KOPT-K1 (cell line): ENCODE results near the gene TSPAN5.
"Not testable (repeated sequence)": the region's sequence is repeated elsewhere in the genome, so short reads cannot be mapped to it uniquely, and the experiment has no call there.

Source experiments
- H3K27ac ChIP-seq: fragments of 200-600 bp; sonication (generic); 2 replicates; pipeline ENCODE4 v1.5.1; 2016; ENCODE audit warnings: antibody characterized with exemption, mild to moderate bottlenecking, low read depth, low read length; ENCODE audit not compliant: poor library complexity, severe bottlenecking
- H3K36me3 ChIP-seq: fragments of 200-600 bp; sonication (generic); 2 replicates; pipeline ENCODE4 v1.5.1; 2017; ENCODE audit warnings: antibody characterized with exemption, mild to moderate bottlenecking, low read length, moderate library complexity; ENCODE audit not compliant: insufficient read depth
- H3K9me3 ChIP-seq: fragments of 200-600 bp; sonication (generic); 2 replicates; pipeline ENCODE4 v1.5.1; 2017; ENCODE audit warnings: antibody characterized with exemption, low read length, mild to moderate bottlenecking; ENCODE audit not compliant: insufficient read depth, poor library complexity, severe bottlenecking

Gene TSPAN5

GRCh38 chr4:98558471-98559169, 99.8 kb downstream of the TSPAN5 start:
- Histone ChIP-seq H3K27ac (no peak overlapping the region), H3K9me3 (no peaks in the 10 kb centered on the region), H3K36me3 (no peaks in the 10 kb centered on the region)

- Histone ChIP-seq H3K27ac (no peak overlapping the region), H3K36me3 (no peaks in the 10 kb centered on the region), H3K9me3 (peaks cover under 1% of the 10 kb centered on the region)
These were observed 101.1 kb downstream of the TSPAN5 start for GRCh38 chr4:98557194-98557892.

- no peaks in the 10 kb centered on the region for H3K36me3 ChIP-seq
- H3K9me3 ChIP-seq = peaks cover 8% of the 10 kb centered on the region
- H3K27ac ChIP-seq = no peak overlapping the region
These were observed 102.0 kb downstream of the TSPAN5 start for GRCh38 chr4:98556451-98556850.

GRCh38 chr4:98555798-98556445, 102.5 kb downstream of the TSPAN5 start:
- Histone ChIP-seq H3K9me3 (peaks cover 14% of the 10 kb centered on the region), H3K36me3 (no peaks in the 10 kb centered on the region), H3K27ac (no peak overlapping the region)

GRCh38 chr4:98546910-98547594, 111.4 kb downstream of the TSPAN5 start:
- Histone ChIP-seq H3K27ac (no peak overlapping the region), H3K36me3 (no peaks in the 10 kb centered on the region), H3K9me3 (peaks cover 19% of the 10 kb centered on the region)

- Histone ChIP-seq H3K36me3 (no peaks in the 10 kb centered on the region), H3K9me3 (no peaks in the 10 kb centered on the region), H3K27ac (no peak overlapping the region)
These were observed 113.5 kb downstream of the TSPAN5 start for GRCh38 chr4:98544818-98545414.

- Histone ChIP-seq H3K36me3 (no peaks in the 10 kb centered on the region), H3K27ac (no peak overlapping the region), H3K9me3 (no peaks in the 10 kb centered on the region)
These were observed 114.1 kb downstream of the TSPAN5 start for GRCh38 chr4:98544141-98544817.

GRCh38 chr4:98542011-98542410, 116.4 kb downstream of the TSPAN5 start:
- H3K27ac ChIP-seq = no peak overlapping the region
- no peaks in the 10 kb centered on the region for H3K36me3 ChIP-seq
- H3K9me3 ChIP-seq = no peaks in the 10 kb centered on the region

- Histone ChIP-seq H3K27ac (no peak overlapping the region), H3K9me3 (peaks cover 6% of the 10 kb centered on the region)
These were observed 117.6 kb downstream of the TSPAN5 start for GRCh38 chr4:98540803-98541202.

GRCh38 chr4:98539741-98540140, 118.7 kb downstream of the TSPAN5 start:
- Histone ChIP-seq H3K9me3 (peaks cover 7% of the 10 kb centered on the region), H3K27ac (no peak overlapping the region)

More at GRCh38 chr4:98540803-98541202, 117.6 kb downstream of the TSPAN5 start:
- H3K36me3 ChIP-seq = no peaks in the 10 kb centered on the region

GRCh38 chr4:98539299-98539698, 119.1 kb downstream of the TSPAN5 start:
- Histone ChIP-seq H3K27ac (no peak overlapping the region), H3K9me3 (peaks cover 7% of the 10 kb centered on the region), H3K36me3 (no peaks in the 10 kb centered on the region)

More at GRCh38 chr4:98539741-98540140, 118.7 kb downstream of the TSPAN5 start:
- no peaks in the 10 kb centered on the region for H3K36me3 ChIP-seq

- H3K9me3 ChIP-seq = peaks cover 7% of the 10 kb centered on the region
These were observed 121.8 kb downstream of the TSPAN5 start for GRCh38 chr4:98536631-98537030.

GRCh38 chr4:98534146-98534545, 124.3 kb downstream of the TSPAN5 start:
- H3K27ac ChIP-seq, H3K9me3 ChIP-seq, H3K36me3 ChIP-seq: not testable (repeated sequence)

More at GRCh38 chr4:98536631-98537030, 121.8 kb downstream of the TSPAN5 start:
- no peak overlapping the region for H3K27ac ChIP-seq
- H3K36me3 ChIP-seq = no peaks in the 10 kb centered on the region

- no peaks in the 10 kb centered on the region for H3K9me3 ChIP-seq
- H3K36me3 ChIP-seq = no peaks in the 10 kb centered on the region
- no peak overlapping the region for H3K27ac ChIP-seq
These were observed 127.8 kb downstream of the TSPAN5 start for GRCh38 chr4:98530572-98530971.
